H9 (cell line): ENCODE results near the gene ST6GALNAC3. TPM values are rescaled to one million over a fixed set of nuclear protein-coding genes. Genes with fewer than 3 reads are reported as not detected.
A peak's percentile ranks its signal among the peaks of the same experiment; 100 is the strongest.

Experiments
- DNase-seq: peaks from one replicate; pipeline ENCODE4 v3.0.0-alpha.2; 2017
- H2AFZ ChIP-seq: one replicate; pipeline ENCODE4 v1.6.1; 2013; ENCODE audit warnings: mild to moderate bottlenecking, low read length, control low read depth, moderate library complexity
- H2AK5ac ChIP-seq: 2 replicates; pipeline ENCODE4 v1.6.1; 2013; ENCODE audit warnings: low read length, control low read depth, mixed read lengths; ENCODE audit not compliant: insufficient read length
- H2BK120ac ChIP-seq: one replicate; pipeline ENCODE4 v1.6.1; 2013; ENCODE audit warnings: low read depth, mild to moderate bottlenecking, low read length, control low read depth, inconsistent platforms; ENCODE audit not compliant: poor library complexity, severe bottlenecking
- H2BK12ac ChIP-seq: 2 replicates; pipeline ENCODE4 v1.6.1; 2013; ENCODE audit warnings: low read length, control low read depth, mixed read lengths, low read depth; ENCODE audit not compliant: insufficient read length
- H2BK15ac ChIP-seq: 2 replicates; pipeline ENCODE4 v1.6.1; 2013; ENCODE audit warnings: low read depth, low read length, control low read depth
- H2BK20ac ChIP-seq: one replicate; pipeline ENCODE4 v1.6.1; 2013; ENCODE audit warnings: low read depth, mild to moderate bottlenecking, low read length, control low read depth, inconsistent platforms; ENCODE audit not compliant: poor library complexity, severe bottlenecking
- H2BK5ac ChIP-seq: 2 replicates; pipeline ENCODE4 v1.6.1; 2013; ENCODE audit warnings: low read length, control low read depth, mixed read lengths; ENCODE audit not compliant: insufficient read length
- H3K14ac ChIP-seq: 2 replicates; pipeline ENCODE4 v1.6.1; 2013; ENCODE audit warnings: low read length, control low read depth; ENCODE audit not compliant: insufficient read depth
- H3K18ac ChIP-seq: 2 replicates; pipeline ENCODE4 v1.6.1; 2013; ENCODE audit warnings: low read depth, mild to moderate bottlenecking, mixed read lengths, low read length, control low read depth; ENCODE audit not compliant: insufficient read length
- H3K23ac ChIP-seq: 2 replicates; pipeline ENCODE4 v1.6.1; 2013; ENCODE audit warnings: low read length, control low read depth, mixed read lengths, low read depth; ENCODE audit not compliant: insufficient read length
- H3K23me2 ChIP-seq: 2 replicates; pipeline ENCODE4 v1.6.1; 2013; ENCODE audit warnings: low read depth, mild to moderate bottlenecking, mixed read lengths, low read length, control low read depth; ENCODE audit not compliant: insufficient read length, poor library complexity, severe bottlenecking
- H3K27ac ChIP-seq: 2 replicates; pipeline ENCODE4 v1.5.1; 2013; ENCODE audit warnings: low read length, control low read depth, mixed read lengths, low read depth; ENCODE audit not compliant: insufficient read length
- H3K27me3 ChIP-seq: 2 replicates; pipeline ENCODE4 v1.6.1; 2013; ENCODE audit warnings: low read length, control low read depth, inconsistent platforms; ENCODE audit not compliant: insufficient read depth
- H3K4ac ChIP-seq: 2 replicates; pipeline ENCODE4 v1.6.1; 2013; ENCODE audit warnings: low read depth, mild to moderate bottlenecking, control low read depth, inconsistent platforms, low read length, moderate library complexity
- H3K4me1 ChIP-seq: 2 replicates; pipeline ENCODE4 v1.6.1; 2013; ENCODE audit warnings: low read length, control low read depth, inconsistent platforms; ENCODE audit not compliant: insufficient read depth
- H3K4me2 ChIP-seq: 2 replicates; pipeline ENCODE4 v1.6.1; 2013; ENCODE audit warnings: low read length, control low read depth, mixed read lengths; ENCODE audit not compliant: insufficient read length, insufficient read depth
- H3K56ac ChIP-seq: 2 replicates; pipeline ENCODE4 v1.6.1; 2013; ENCODE audit warnings: low read depth, mild to moderate bottlenecking, mixed read lengths, low read length, control low read depth; ENCODE audit not compliant: insufficient read length
- H3K79me1 ChIP-seq: 2 replicates; pipeline ENCODE4 v1.6.1; 2013; ENCODE audit warnings: low read depth, mild to moderate bottlenecking, moderate library complexity, low read length, control low read depth, inconsistent platforms; ENCODE audit not compliant: insufficient read depth, poor library complexity, severe bottlenecking
- H3K79me2 ChIP-seq: 2 replicates; pipeline ENCODE4 v1.6.1; 2013; ENCODE audit warnings: low read length, control low read depth, inconsistent platforms; ENCODE audit not compliant: insufficient read depth
- H3K9ac ChIP-seq: 2 replicates; pipeline ENCODE4 v1.6.1; 2013; ENCODE audit warnings: low read length, control low read depth, mixed read lengths; ENCODE audit not compliant: insufficient read length; ENCODE audit errors: extremely low read depth
- H3K9me3 ChIP-seq: one replicate; pipeline ENCODE4 v1.6.1; 2013; ENCODE audit warnings: low read depth, low read length, inconsistent platforms; ENCODE audit not compliant: control insufficient read depth
- H3T11ph ChIP-seq: one replicate; pipeline ENCODE4 v1.6.1; 2013; ENCODE audit warnings: mild to moderate bottlenecking, low read length, control low read depth, inconsistent platforms
- H4K20me1 ChIP-seq: one replicate; pipeline ENCODE4 v1.6.1; 2013; ENCODE audit not compliant: control insufficient read depth, insufficient read length, insufficient read depth
- H4K5ac ChIP-seq: 2 replicates; pipeline ENCODE4 v1.6.1; 2013; ENCODE audit warnings: low read depth, mild to moderate bottlenecking, mixed read lengths, low read length, control low read depth; ENCODE audit not compliant: insufficient read length
- H4K8ac ChIP-seq: replicated peaks from 2 replicates; pipeline ENCODE4 v1.6.1; 2013; ENCODE audit warnings: low read length, control low read depth, mixed read lengths, low read depth; ENCODE audit not compliant: insufficient read length
- H4K91ac ChIP-seq: 2 replicates; pipeline ENCODE4 v1.6.1; 2013; ENCODE audit warnings: low read depth, mild to moderate bottlenecking, moderate library complexity, mixed read lengths, low read length, control low read depth; ENCODE audit not compliant: insufficient read length
- H3K27ac Mint-ChIP-seq, 3 experiments: 2 replicates in 2 of 3; 3 replicates in 1 of 3; pipeline ENCODE4 v1.8.0; 2020 to 2021; ENCODE audit warnings: mixed read lengths in 3 of 3, mild to moderate bottlenecking in 1 of 3, moderate library complexity in 1 of 3
- H3K27me3 Mint-ChIP-seq: 2 replicates; pipeline ENCODE4 v1.8.0; 2021; ENCODE audit warnings: low read depth, mild to moderate bottlenecking, moderate library complexity, mixed read lengths
- H3K36me3 Mint-ChIP-seq, 3 experiments: 2 replicates in 2 of 3; 3 replicates in 1 of 3; pipeline ENCODE4 v1.8.0; 2020 to 2021; ENCODE audit warnings: low read depth in 3 of 3, mixed read lengths in 3 of 3; ENCODE audit not compliant: insufficient read depth in 1 of 3
- H3K4me1 Mint-ChIP-seq, 2 experiments: 2 replicates each; pipeline ENCODE4 v1.8.0; 2020; ENCODE audit warnings: mixed read lengths in 2 of 2
- H3K4me3 Mint-ChIP-seq, 2 experiments: 2 replicates in 1 of 2; 3 replicates in 1 of 2; pipeline ENCODE4 v1.8.0; 2020 to 2021; ENCODE audit warnings: mild to moderate bottlenecking in 2 of 2, mixed read lengths in 2 of 2, moderate library complexity in 1 of 2
- H3K9me3 Mint-ChIP-seq, 2 experiments: 2 replicates in 1 of 2; 3 replicates in 1 of 2; pipeline ENCODE4 v1.8.0; 2020; ENCODE audit warnings: mild to moderate bottlenecking in 2 of 2, mixed read lengths in 2 of 2, moderate library complexity in 1 of 2
- CTCF ChIP-seq: fragments of 200-600 bp; sonication (generic); conservative IDR thresholded peaks from 3 replicates; pipeline ENCODE4 v1.8.0; 2021; ENCODE audit warnings: antibody characterized with exemption, mild to moderate bottlenecking
- WGBS: extraction: QIAGEN DNeasy Blood & Tissue Kit; methylation state at CpG from one replicate; pipeline ENCODE4 v1.1.7; 2013; ENCODE audit warnings: missing lambda C conversion rate, low lambda C conversion rate, mixed read lengths; ENCODE audit not compliant: insufficient read length; ENCODE audit errors: extremely low coverage; 5-methylcytosine and 5-hydroxymethylcytosine counted together
- total RNA-seq: library from RNA; stranded (reverse); gene quantifications from 2 replicates; pipeline ENCODE4 v1.2.1, GENCODE V29; 2021

ST6GALNAC3 gene
- total RNA-seq, 1 experiment from 2014 or later, result 11.2 TPM

DNA sequence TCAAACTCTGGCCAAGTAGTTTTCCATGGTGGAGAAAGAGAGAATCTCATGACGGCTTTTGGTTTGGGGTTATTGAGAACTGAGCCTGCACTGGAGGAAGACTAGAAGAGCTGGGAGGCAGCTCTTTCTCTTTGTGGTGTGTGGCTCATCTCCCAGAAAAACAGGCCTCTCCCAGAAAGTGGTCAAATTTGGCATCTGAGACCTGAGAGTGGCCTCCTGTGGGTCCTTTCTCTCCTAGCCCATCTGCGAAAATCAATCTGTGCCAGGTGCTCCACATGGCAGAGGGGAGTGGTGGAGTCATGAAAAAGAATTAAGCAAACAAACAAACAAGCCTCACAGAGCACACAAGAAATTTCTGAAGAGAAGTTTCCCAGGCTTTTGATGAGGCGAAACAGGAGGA is 305.0 kb downstream of the ST6GALNAC3 start:
- no peaks in the 10 kb centered on the region for H3K27me3 Mint-ChIP-seq
- peak overlapping the region in 2 of 3 experiments; percentile 23 to 37; a peak in 1 of 7 replicates for H3K27ac Mint-ChIP-seq

More for the DNA sequence above, 305.0 kb downstream of the ST6GALNAC3 start:
- peaks cover 11 to 17% of the 10 kb centered on the region in 2 experiments for H3K4me1 Mint-ChIP-seq
- H3K36me3 Mint-ChIP-seq, result peaks cover 0 to 7% (median 0%) of the 10 kb centered on the region in 3 experiments; a peak in 2 of 7 replicates
- no peak overlapping the region for H4K5ac ChIP-seq
- no peak overlapping the region for H2BK12ac ChIP-seq
- no peaks in the 10 kb centered on the region for H3K23me2 ChIP-seq
- no peak overlapping the region for H3K4me2 ChIP-seq
- H2BK5ac ChIP-seq, result no peak overlapping the region
- no peak overlapping the region for H2AK5ac ChIP-seq
- H3T11ph ChIP-seq, result no peak overlapping the region
- no peak overlapping the region for H3K4ac ChIP-seq
- no peak overlapping the region for H4K91ac ChIP-seq
- no peak for DNase-seq
- H3K9me3 ChIP-seq, result no peaks in the 10 kb centered on the region
- H3K23ac ChIP-seq, result no peak overlapping the region
- no CpG with 5 or more reads among the region's 3 CpGs for WGBS
- H2BK120ac ChIP-seq, result no peak overlapping the region
- H3K27ac ChIP-seq, result no peak overlapping the region
- H3K14ac ChIP-seq, result no peak overlapping the region
- no peak for TF ChIP-seq CTCF
- H3K9me3 Mint-ChIP-seq, result peaks cover 2 to 4% of the 10 kb centered on the region in 2 experiments; a peak in 3 of 5 replicates
- no peak overlapping the region for H3K4me3 Mint-ChIP-seq
- H3K18ac ChIP-seq, result no peak overlapping the region
- peaks cover 2% of the 10 kb centered on the region; the same call in 1 of the 2 replicates for H3K4me1 ChIP-seq
- no peaks in the 10 kb centered on the region for H3K79me1 ChIP-seq
- no peak overlapping the region for H2BK15ac ChIP-seq
- H3K27me3 ChIP-seq, result no peaks in the 10 kb centered on the region
- H2AFZ ChIP-seq, result no peak overlapping the region
- H4K20me1 ChIP-seq, result no peaks in the 10 kb centered on the region
- H3K9ac ChIP-seq, result no peak overlapping the region
- H3K79me2 ChIP-seq, result no peaks in the 10 kb centered on the region
- H4K8ac ChIP-seq, result no peak overlapping the region
- no peak overlapping the region for H2BK20ac ChIP-seq
- H3K56ac ChIP-seq, result no peak overlapping the region
